Upper lobe of left lung (tissue), 6 donors: ENCODE measurements around the gene CLCNKB. TPM values are rescaled to one million over a fixed set of nuclear protein-coding genes. Genes with fewer than 3 reads are reported as not detected.

Experiments
- ATAC-seq, 2 donors: fragments of 200-7000 bp; cut with Tn5 transposase; one replicate each; pipeline ENCODE4 v1.9.1; 2022; ENCODE audit warnings: mild to moderate bottlenecking in 2 of 2, moderate library complexity in 2 of 2; ENCODE audit not compliant: low FRiP score in 2 of 2
- DNase-seq, 2 donors: peaks; one replicate each; pipeline ENCODE4 v3.0.0-alpha.2; 2019 to 2020
- H3K27ac ChIP-seq, 4 donors: fragments of 200-600 bp; sonication (generic); one replicate each; pipeline ENCODE4 v1.5.1; 2016 to 2019
- H3K27me3 ChIP-seq, 4 donors: fragments of 200-600 bp; sonication (generic); one replicate each; pipeline ENCODE4 v1.5.1; 2017 to 2019
- H3K36me3 ChIP-seq, 4 donors: fragments of 200-600 bp; sonication (generic); one replicate each; pipeline ENCODE4 v1.5.1; 2016 to 2019
- H3K4me1 ChIP-seq, 4 donors: fragments of 200-600 bp; sonication (generic); one replicate each; pipeline ENCODE4 v1.5.1; 2018 to 2019
- H3K4me3 ChIP-seq, 4 donors: fragments of 200-600 bp; sonication (generic); one replicate each; pipeline ENCODE4 v1.5.1; 2017 to 2019; ENCODE audit warnings: mild to moderate bottlenecking in 2 of 4, moderate library complexity in 1 of 4
- H3K9me3 ChIP-seq, 4 donors: fragments of 200-600 bp; sonication (generic); one replicate each; pipeline ENCODE4 v1.5.1; 2018 to 2019
- CTCF ChIP-seq, 6 experiments: fragments of 450-650 bp in 4 of 6; fragments of 200-600 bp in 2 of 6; sonication (generic) in 2 of 6; IDR thresholded peaks; one replicate each; pipeline ENCODE4 v1.5.1; 2016 to 2019; ENCODE audit warnings: antibody characterized with exemption in 6 of 6
- EP300 ChIP-seq, 4 donors: sonication (generic); formaldehyde crosslinking; IDR thresholded peaks; one replicate each; pipeline ENCODE4 v1.5.1; 2017; ENCODE audit warnings: antibody characterized with exemption in 4 of 4, control low read depth in 2 of 4
- POLR2A ChIP-seq, 4 donors: fragments of 450-650 bp; IDR thresholded peaks; one replicate each; pipeline ENCODE4 v1.5.1; 2016 to 2017; ENCODE audit warnings: antibody characterized with exemption in 4 of 4, mild to moderate bottlenecking in 2 of 4
- POLR2AphosphoS5 ChIP-seq, 2 donors: sonication (generic); formaldehyde crosslinking; IDR thresholded peaks; one replicate each; pipeline ENCODE4 v1.5.1; 2017; ENCODE audit warnings: antibody characterized with exemption in 2 of 2
- WGBS, 2 donors: methylation state at CpG; one replicate each; pipeline ENCODE4 v1.1.5; 2017 to 2018; 5-methylcytosine and 5-hydroxymethylcytosine counted together
- total RNA-seq, 6 donors: library from RNA; depleted of rRNA in 4 of 6; stranded (reverse); fragments of >200 nt in 4 of 6; gene quantifications; one replicate each; pipeline versions ENCODE4 v1.1.0 to v1.2.1, GENCODE V29; 2016 to 2021
- donor health status: DM: no; HTN: no; CAD: no; lungs with moderate emphysema.
- donor health status: DM: no; HTN: yes; CAD: no; lungs with severe emphysema.

The CLCNKB gene
- total RNA-seq, 6 donors from 2014 or later, result 0.46 to 9.4 (median 0.53) TPM; not detected in 2

- ATAC-seq (no peak), DNase-seq (no peak)
- TF ChIP-seq POLR2AphosphoS5 (IDR thresholded peaks at IDR 0.05) (no peak), POLR2A (IDR thresholded peaks at IDR 0.05) (no peak), CTCF (IDR thresholded peaks at IDR 0.05) (no peak), EP300 (IDR thresholded peaks at IDR 0.05) (no peak)
- Histone ChIP-seq H3K36me3 (no peaks in the 10 kb centered on the region), H3K27ac (no peak overlapping the region), H3K4me1 (peaks cover 0 to 8% (median 3%) of the 10 kb centered on the region in 4 donors), H3K27me3 (no peaks in the 10 kb centered on the region), H3K9me3 (no peaks in the 10 kb centered on the region), H3K4me3 (no peak overlapping the region)
- 79 to 85% methylated on average over 4 to 5 of the region's 5 CpGs for WGBS, 2 donors
Measured at GRCh38 chr1:16090076-16090826, 46.7 kb downstream of the CLCNKB start.

- no peak overlapping the region for H3K4me3 ChIP-seq
- DNase-seq (peak in 1 of 2 donors; percentile 13), ATAC-seq (no peak)
- no peaks in the 10 kb centered on the region for H3K27me3 ChIP-seq
- H3K36me3 ChIP-seq, result no peaks in the 10 kb centered on the region
- no peak overlapping the region for H3K27ac ChIP-seq
- TF ChIP-seq POLR2AphosphoS5 (IDR thresholded peaks at IDR 0.05) (no peak), CTCF (IDR thresholded peaks at IDR 0.05) (no peak), EP300 (IDR thresholded peaks at IDR 0.05) (no peak), POLR2A (IDR thresholded peaks at IDR 0.05) (no peak)
- 78 to 92% methylated on average over 2 to 8 of the region's 8 CpGs for WGBS, 2 donors
- H3K4me1 ChIP-seq, result peaks cover 0 to 8% (median 3%) of the 10 kb centered on the region in 4 donors
- H3K9me3 ChIP-seq, result no peaks in the 10 kb centered on the region
Measured at GRCh38 chr1:16091296-16091695, 47.7 kb downstream of the CLCNKB start.

GRCh38 chr1:16092097-16092922 lies 48.7 kb downstream of the CLCNKB start:
- H3K9me3 ChIP-seq, result no peaks in the 10 kb centered on the region
- no peak for TF ChIP-seq EP300 (IDR thresholded peaks at IDR 0.05)
- TF ChIP-seq POLR2AphosphoS5 (IDR thresholded peaks at IDR 0.05), result no peak
- TF ChIP-seq POLR2A (IDR thresholded peaks at IDR 0.05), result no peak
- no peaks in the 10 kb centered on the region for H3K27me3 ChIP-seq
- H3K27ac ChIP-seq, result no peak overlapping the region
- ATAC-seq, result no peak
- peaks cover 0 to 8% (median 3%) of the 10 kb centered on the region in 4 donors for H3K4me1 ChIP-seq
- no peak overlapping the region for H3K4me3 ChIP-seq
- H3K36me3 ChIP-seq, result no peaks in the 10 kb centered on the region
- WGBS, 2 donors, result 89 to 90% methylated on average over 10 to 18 of the region's 18 CpGs
- DNase-seq, result no peak

GRCh38 chr1:16092923-16093511 lies 49.4 kb downstream of the CLCNKB start:
- H3K27me3 ChIP-seq, result no peaks in the 10 kb centered on the region
- peaks cover 0 to 6% (median 3%) of the 10 kb centered on the region in 4 donors for H3K4me1 ChIP-seq
- no peaks in the 10 kb centered on the region for H3K9me3 ChIP-seq
- WGBS, 2 donors, result 89 to 97% methylated on average over 7 to 9 of the region's 9 CpGs
- H3K27ac ChIP-seq, result no peak overlapping the region
- no peak overlapping the region for H3K4me3 ChIP-seq
- H3K36me3 ChIP-seq, result no peaks in the 10 kb centered on the region
- no peak for DNase-seq
- TF ChIP-seq POLR2AphosphoS5 (IDR thresholded peaks at IDR 0.05) (no peak), POLR2A (IDR thresholded peaks at IDR 0.05) (no peak), EP300 (IDR thresholded peaks at IDR 0.05) (no peak), CTCF (IDR thresholded peaks at IDR 0.05) (no peak)
- no peak for ATAC-seq

- TF ChIP-seq CTCF (IDR thresholded peaks at IDR 0.05) (no peak), POLR2A (IDR thresholded peaks at IDR 0.05) (no peak), POLR2AphosphoS5 (IDR thresholded peaks at IDR 0.05) (no peak), EP300 (IDR thresholded peaks at IDR 0.05) (no peak)
- Histone ChIP-seq H3K27ac (no peak overlapping the region), H3K4me1 (peaks cover 0 to under 1% (median 0%) of the 10 kb centered on the region in 4 donors), H3K4me3 (no peak overlapping the region), H3K27me3 (no peaks in the 10 kb centered on the region), H3K36me3 (no peaks in the 10 kb centered on the region), H3K9me3 (no peaks in the 10 kb centered on the region)
- WGBS, 2 donors, result 72 to 89% methylated on average over 9 of the region's 9 CpGs
- ATAC-seq (no peak), DNase-seq (no peak)
Measured at GRCh38 chr1:16093611-16094010, 50.0 kb downstream of the CLCNKB start.
